GM23338 (cell line): ENCODE results near the gene PCP4L1. TPM values are rescaled to one million over a fixed set of nuclear protein-coding genes. Genes with fewer than 3 reads are reported as not detected.
"Not testable (repeated sequence)": the region's sequence is repeated elsewhere in the genome, so short reads cannot be mapped to it uniquely, and the experiment has no call there.

ENCODE experiments used
- ATAC-seq: fragments of 200-7000 bp; cut with Tn5 transposase; 3 replicates; pipeline ENCODE4 v1.9.1; 2020
- DNase-seq: peaks from one replicate; pipeline ENCODE4 v3.0.0-alpha.2; 2015; ENCODE audit warnings: low spot score
- H2AFZ ChIP-seq: fragments of 200-600 bp; sonication (generic); 2 replicates; pipeline ENCODE4 v1.8.0; 2016; ENCODE audit warnings: antibody characterized with exemption, mild to moderate bottlenecking, moderate library complexity
- H3F3A ChIP-seq: fragments of 200-600 bp; sonication (generic); replicated peaks from 2 replicates; pipeline ENCODE4 v1.8.0; 2017; ENCODE audit warnings: antibody characterized with exemption, mixed run types, low read depth
- H3K27ac ChIP-seq: fragments of 200-600 bp; sonication (generic); 2 replicates; pipeline ENCODE4 v1.6.1; 2016; ENCODE audit warnings: low read depth
- H3K27me3 ChIP-seq: fragments of 200-600 bp; sonication (generic); 2 replicates; pipeline ENCODE4 v1.8.0; 2016; ENCODE audit warnings: mild to moderate bottlenecking, mixed run types, moderate library complexity; ENCODE audit not compliant: insufficient read depth
- H3K36me3 ChIP-seq: fragments of 200-600 bp; sonication (generic); 2 replicates; pipeline ENCODE4 v1.8.0; 2016; ENCODE audit warnings: mild to moderate bottlenecking; ENCODE audit not compliant: insufficient read depth
- H3K4me1 ChIP-seq: fragments of 200-600 bp; sonication (generic); 2 replicates; pipeline ENCODE4 v1.8.0; 2016; ENCODE audit warnings: mild to moderate bottlenecking, moderate library complexity; ENCODE audit not compliant: insufficient read depth
- H3K4me2 ChIP-seq: fragments of 200-600 bp; sonication (generic); 2 replicates; pipeline ENCODE4 v1.7.1; 2017; ENCODE audit warnings: mixed run types
- H3K4me3 ChIP-seq: fragments of 200-600 bp; sonication (generic); 2 replicates; pipeline ENCODE4 v1.6.1; 2016; ENCODE audit warnings: mixed run types
- H3K79me2 ChIP-seq: fragments of 200-600 bp; sonication (generic); replicated peaks from 2 replicates; pipeline ENCODE4 v1.8.0; 2017; ENCODE audit warnings: mild to moderate bottlenecking; ENCODE audit not compliant: insufficient read depth
- H3K9me2 ChIP-seq: fragments of 200-600 bp; sonication (generic); 2 replicates; pipeline ENCODE4 v1.8.0; 2017; ENCODE audit not compliant: insufficient read depth
- H4K20me1 ChIP-seq: fragments of 200-600 bp; sonication (generic); replicated peaks from 2 replicates; pipeline ENCODE4 v1.8.0; 2017; ENCODE audit warnings: mild to moderate bottlenecking; ENCODE audit not compliant: insufficient read depth
- H3K27ac Mint-ChIP-seq: 2 replicates; pipeline ENCODE4 v1.8.0; 2020; ENCODE audit warnings: inconsistent platforms, mild to moderate bottlenecking, moderate library complexity, mixed read lengths
- H3K27me3 Mint-ChIP-seq: 3 replicates; pipeline ENCODE4 v1.8.0; 2022; ENCODE audit warnings: low read depth, mild to moderate bottlenecking, moderate library complexity, mixed read lengths, inconsistent platforms; ENCODE audit not compliant: insufficient read depth, poor library complexity
- H3K36me3 Mint-ChIP-seq: 3 replicates; pipeline ENCODE4 v1.8.0; 2021; ENCODE audit warnings: low read depth, mild to moderate bottlenecking, inconsistent platforms, moderate library complexity, mixed read lengths
- H3K4me1 Mint-ChIP-seq: 3 replicates; pipeline ENCODE4 v1.8.0; 2020; ENCODE audit warnings: mild to moderate bottlenecking, inconsistent platforms, mixed read lengths
- H3K4me3 Mint-ChIP-seq: 3 replicates; pipeline ENCODE4 v1.8.0; 2021; ENCODE audit warnings: moderate library complexity, mild to moderate bottlenecking, inconsistent platforms, mixed read lengths
- H3K9me3 Mint-ChIP-seq: 3 replicates; pipeline ENCODE4 v1.8.0; 2020; ENCODE audit warnings: moderate library complexity, mild to moderate bottlenecking, inconsistent platforms, mixed read lengths
- CREB1 ChIP-seq: fragments of 250-450 bp; sonication (Bioruptor Pico); IDR thresholded peaks from 2 replicates; pipeline ENCODE4 v1.5.0; 2020; ENCODE audit warnings: low read depth, mild to moderate bottlenecking, moderate library complexity
- CTCF ChIP-seq, 2 experiments: fragments of 200-600 bp in 1 of 2; sonication (generic) in 1 of 2; conservative IDR thresholded peaks; 2 replicates each; pipeline versions ENCODE4 v1.5.1 to v1.6.1; 2016 to 2017; ENCODE audit warnings: antibody characterized with exemption in 2 of 2, low read depth in 2 of 2, mild to moderate bottlenecking in 2 of 2, moderate library complexity in 1 of 2
- ETS1 ChIP-seq: IDR thresholded peaks from 2 replicates; pipeline ENCODE4 v1.6.1; 2016; ENCODE audit warnings: antibody characterized with exemption
- EZH2 ChIP-seq: fragments of 200-600 bp; sonication (generic); IDR thresholded peaks from one replicate; pipeline ENCODE4 v1.8.0; 2017; ENCODE audit warnings: antibody characterized with exemption, mild to moderate bottlenecking, low read depth; ENCODE audit not compliant: unreplicated experiment
- EZH2phosphoT487 ChIP-seq: fragments of 200-600 bp; sonication (generic); IDR thresholded peaks from one replicate; pipeline ENCODE4 v1.8.1; 2018; ENCODE audit warnings: antibody characterized with exemption; ENCODE audit not compliant: unreplicated experiment
- JUNB ChIP-seq: IDR thresholded peaks from one replicate; pipeline ENCODE4 v1.6.1; 2016; ENCODE audit warnings: antibody characterized with exemption; ENCODE audit not compliant: unreplicated experiment
- NANOG ChIP-seq: IDR thresholded peaks from 2 replicates; pipeline ENCODE4 v1.6.1; 2016; ENCODE audit warnings: antibody characterized with exemption, borderline replicate concordance
- POLR2AphosphoS5 ChIP-seq: IDR thresholded peaks from 2 replicates; pipeline ENCODE4 v1.6.1; 2016; ENCODE audit warnings: antibody characterized with exemption, low read depth
- STAT1 ChIP-seq: IDR thresholded peaks from one replicate; pipeline ENCODE4 v1.6.1; 2016; ENCODE audit warnings: antibody characterized with exemption; ENCODE audit not compliant: unreplicated experiment
- ZNF114 ChIP-seq: fragments of 250-450 bp; sonication (Bioruptor Pico); IDR thresholded peaks from 2 replicates; pipeline ENCODE4 v1.5.0; 2020; ENCODE audit warnings: mild to moderate bottlenecking, moderate library complexity
- ZNF331 ChIP-seq: fragments of 250-450 bp; sonication (Bioruptor Pico); IDR thresholded peaks from 2 replicates; pipeline ENCODE4 v1.5.0; 2020; ENCODE audit warnings: low read depth, mild to moderate bottlenecking, moderate library complexity
- polyA plus RNA-seq: library from polyadenylated mRNA; unstranded; fragments of >200 nt; fragmentation: Nextera tagmentation; extraction: Ambion mirVana; gene quantifications from 2 replicates; pipeline ENCODE4 v1.2.1, GENCODE V29; 2016
- total RNA-seq: library from RNA; depleted of rRNA; stranded (reverse); fragments of >200 nt; shearing (Covaris generic); gene quantifications from 2 replicates; pipeline ENCODE4 v1.2.3, GENCODE V29; 2014

PCP4L1 gene
- total and polyA plus RNA-seq, 2 experiments from 2014 or later: 1.4 to 1.7 TPM

GRCh38 chr1:161255302-161255701, 3.2 kb upstream of the PCP4L1 start:
- H3K4me3 ChIP-seq: not testable (repeated sequence)
- peaks cover 32% of the 10 kb centered on the region for H3K27me3 Mint-ChIP-seq

GRCh38 chr1:161255955-161256520, 2.5 kb upstream of the PCP4L1 start:
- Mint-ChIP-seq H3K9me3 (peaks cover 28% of the 10 kb centered on the region), H3K27me3 (peaks cover 36% of the 10 kb centered on the region), H3K4me1 (peaks cover 15% of the 10 kb centered on the region), H3K36me3 (peaks cover 16% of the 10 kb centered on the region)
- not testable (repeated sequence) for ATAC-seq, H3K4me1 ChIP-seq, H3K36me3 ChIP-seq, H3K27ac Mint-ChIP-seq, H3K27ac ChIP-seq, H3K4me2 ChIP-seq, H3K9me2 ChIP-seq, H2AFZ ChIP-seq, H3K4me3 Mint-ChIP-seq, H4K20me1 ChIP-seq, H3K4me3 ChIP-seq, DNase-seq, H3K79me2 ChIP-seq, H3F3A ChIP-seq
- H3K27me3 ChIP-seq: peaks cover 33% of the 10 kb centered on the region

More at GRCh38 chr1:161255302-161255701, 3.2 kb upstream of the PCP4L1 start:
- peaks cover 26% of the 10 kb centered on the region for H3K27me3 ChIP-seq
- not testable (repeated sequence) for H3K4me2 ChIP-seq, H3K27ac ChIP-seq, H3K9me2 ChIP-seq, H3K4me1 ChIP-seq, H3K79me2 ChIP-seq, H3K36me3 ChIP-seq, ATAC-seq, DNase-seq, H3K4me3 Mint-ChIP-seq, H3F3A ChIP-seq, H2AFZ ChIP-seq, H3K27ac Mint-ChIP-seq, H4K20me1 ChIP-seq
- peaks cover 16% of the 10 kb centered on the region for H3K36me3 Mint-ChIP-seq
- peaks cover 11% of the 10 kb centered on the region; the same call in 2 of the 3 replicates for H3K4me1 Mint-ChIP-seq
- peaks cover 28% of the 10 kb centered on the region for H3K9me3 Mint-ChIP-seq

- H3K4me1 Mint-ChIP-seq: peaks cover 21% of the 10 kb centered on the region
- not testable (repeated sequence) for H3F3A ChIP-seq, H3K9me2 ChIP-seq, ATAC-seq, H4K20me1 ChIP-seq, H3K79me2 ChIP-seq, H3K4me3 ChIP-seq, H3K27ac ChIP-seq, H2AFZ ChIP-seq, DNase-seq, H3K4me2 ChIP-seq, H3K27ac Mint-ChIP-seq, H3K4me1 ChIP-seq, H3K36me3 ChIP-seq, H3K4me3 Mint-ChIP-seq
- H3K9me3 Mint-ChIP-seq: peaks cover 28% of the 10 kb centered on the region
- peaks cover 38% of the 10 kb centered on the region for H3K27me3 ChIP-seq
- H3K36me3 Mint-ChIP-seq: peaks cover 16% of the 10 kb centered on the region
- H3K27me3 Mint-ChIP-seq: peaks cover 42% of the 10 kb centered on the region
These were observed 1.4 kb upstream of the PCP4L1 start for GRCh38 chr1:161257109-161257508.

GRCh38 chr1:161259345-161259702, 779 bp downstream of the PCP4L1 start:
- Mint-ChIP-seq H3K4me3 (peak overlapping the region; percentile 62), H3K36me3 (peaks cover 16% of the 10 kb centered on the region), H3K27me3 (peaks cover 42% of the 10 kb centered on the region), H3K4me1 (peaks cover 21% of the 10 kb centered on the region), H3K9me3 (peaks cover 28% of the 10 kb centered on the region), H3K27ac (no peak overlapping the region)
- Histone ChIP-seq H3K36me3 (peaks cover 7% of the 10 kb centered on the region; the same call in 1 of the 2 replicates), H3K27me3 (peaks cover 38% of the 10 kb centered on the region), H3F3A (0 out of 2 replicates have a peak, but pooled peaks cover 7% of the 10 kb centered on the region), H3K4me1 (peaks cover 8% of the 10 kb centered on the region), H3K79me2 (no peaks in the 10 kb centered on the region), H3K9me2 (no peaks in the 10 kb centered on the region), H3K27ac (no peak overlapping the region), H3K4me3 (peak overlapping the region; percentile 62), H3K4me2 (peak overlapping the region; percentile 81), H4K20me1 (no peaks in the 10 kb centered on the region), H2AFZ (peak overlapping the region; percentile 84)
- DNase-seq: no peak
- no peak for ATAC-seq
- no peak for TF ChIP-seq ZNF331 (CRISPR knock-in tag)
- no peak for TF ChIP-seq EZH2phosphoT487
- TF ChIP-seq POLR2AphosphoS5: no peak
- no peak for TF ChIP-seq ZNF114
- no peak for TF ChIP-seq ETS1
- TF ChIP-seq NANOG: no peak
- TF ChIP-seq EZH2: no peak
- TF ChIP-seq STAT1: no peak
- no peak for TF ChIP-seq JUNB
- TF ChIP-seq CTCF (conservative IDR thresholded peaks at IDR 0.05; ENCODE audit: low read depth in 2 of 2): no peak
- no peak for TF ChIP-seq CREB1 (CRISPR knock-in tag)
